DMS53 (cell line): ENCODE data around the gene LRBA.

Experiments used
- DNase-seq: peaks from one replicate; lab custom pipeline; 2025; lab: John Stamatoyannopoulos, UW

Gene LRBA

GRCh38 chr4:150322646-150323045 lies 692.4 kb downstream of the LRBA start:
- DNase-seq = no peak

GRCh38 chr4:150321113-150321512 lies 694.0 kb downstream of the LRBA start:
- DNase-seq = no peak

GRCh38 chr4:150318971-150319370 lies 696.1 kb downstream of the LRBA start:
- no peak for DNase-seq

- DNase-seq = no peak
Measured at GRCh38 chr4:150318527-150318926, 696.6 kb downstream of the LRBA start.

GRCh38 chr4:150316332-150317205 lies 698.5 kb downstream of the LRBA start:
- DNase-seq = no peak

GRCh38 chr4:150315691-150316090 lies 699.4 kb downstream of the LRBA start:
- DNase-seq = no peak

- DNase-seq = no peak
Measured at GRCh38 chr4:150315175-150315574, 699.9 kb downstream of the LRBA start.

GRCh38 chr4:150314031-150314430 lies 701.1 kb downstream of the LRBA start:
- no peak for DNase-seq

- DNase-seq = no peak
Measured at GRCh38 chr4:150310159-150310895, 704.8 kb downstream of the LRBA start.

- DNase-seq = no peak
Measured at GRCh38 chr4:150308824-150309472, 706.1 kb downstream of the LRBA start.

GRCh38 chr4:150306719-150307118 lies 708.4 kb downstream of the LRBA start:
- DNase-seq = no peak

- DNase-seq = no peak
Measured at GRCh38 chr4:150305995-150306394, 709.1 kb downstream of the LRBA start.

GRCh38 chr4:150302553-150302952 lies 712.5 kb downstream of the LRBA start:
- DNase-seq = peak; percentile 44

- no peak for DNase-seq
Measured at GRCh38 chr4:150299816-150300215, 715.3 kb downstream of the LRBA start.

- DNase-seq = peak; percentile 60
Measured at GRCh38 chr4:150297861-150298474, 717.1 kb downstream of the LRBA start.

- no peak for DNase-seq
Measured at GRCh38 chr4:150289881-150290280, 725.2 kb downstream of the LRBA start.

GRCh38 chr4:150289198-150289597 lies 725.9 kb downstream of the LRBA start:
- no peak for DNase-seq

- DNase-seq = no peak
Measured at GRCh38 chr4:150286656-150287055, 728.4 kb downstream of the LRBA start.

GRCh38 chr4:150283689-150284088 lies 731.4 kb downstream of the LRBA start:
- DNase-seq = no peak

- no peak for DNase-seq
Measured at GRCh38 chr4:150280975-150281374, 734.1 kb downstream of the LRBA start.

GRCh38 chr4:150280081-150280895 lies 734.8 kb downstream of the LRBA start:
- DNase-seq = no peak
